Measurements from ENCODE around the gene MAP7D2. TPM values are rescaled to one million over a fixed set of nuclear protein-coding genes. Genes with fewer than 3 reads are reported as not detected.

The MAP7D2 gene
- total and polyA plus RNA-seq, 2 of the 4 experiments (the other 2 are of a cell fraction) = 0.18 to 0.19 TPM

DNA sequence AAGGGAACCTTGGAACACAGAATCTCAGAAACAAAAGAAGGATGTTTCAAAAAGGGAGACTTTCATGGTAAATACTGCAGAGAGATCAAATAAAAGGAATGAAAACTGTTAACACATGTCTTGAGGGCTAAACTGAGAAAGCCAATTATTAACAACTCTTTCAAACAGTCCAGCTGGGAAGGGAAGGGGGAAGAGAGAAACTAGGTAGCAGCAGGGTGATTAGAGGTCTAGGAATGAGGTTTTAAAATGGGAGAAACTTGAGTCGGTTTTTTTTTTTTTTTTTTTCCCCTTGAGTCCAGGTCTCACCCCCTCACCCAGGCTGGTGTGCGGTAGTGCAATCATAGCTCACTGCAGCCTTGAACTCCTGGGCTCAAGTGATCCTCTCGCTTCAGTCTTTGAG lies 130.2 kb downstream of the MAP7D2 start:
- in situ Hi-C loops (cut with MboI; ENCODE audit: low sequenced_read_pairs) = loop anchor here (25.0 kb wide), 1 partner anchor 624 kb away; no protein-coding TSS in a partner anchor
- Histone ChIP-seq H4K91ac (ENCODE audit: insufficient read depth, low read depth, low read length) (no peak overlapping the region), H3K27me3 (ENCODE audit: control insufficient read depth, insufficient read depth, low read length) (no peaks in the 10 kb centered on the region), H3K36me3 (ENCODE audit: control insufficient read depth, insufficient read depth, low read length) (no peaks in the 10 kb centered on the region), H2AK5ac (ENCODE audit: low read depth, low read length) (no peak overlapping the region), H2AK9ac (replicated peaks; ENCODE audit: low read depth, low read length, poor library complexity) (no peak overlapping the region), H3K4me3 (ENCODE audit: insufficient read depth, low read depth, low read length) (no peak overlapping the region), H3K4ac (ENCODE audit: low read depth, low read length) (no peak overlapping the region), H3K56ac (ENCODE audit: extremely low read depth, insufficient read depth, low read length) (no peak overlapping the region), H3K9me1 (ENCODE audit: insufficient read depth, low read length) (0 out of 2 replicates have a peak, but pooled peaks cover 2% of the 10 kb centered on the region), H2BK15ac (ENCODE audit: low read depth, low read length) (no peak overlapping the region), H3K23ac (ENCODE audit: low read depth, low read length) (no peak overlapping the region), H3K79me1 (ENCODE audit: low read depth in 1 of 2, low read length in 2 of 2) (peaks cover 7 to 8% of the 10 kb centered on the region in 2 experiments; a peak in 2 of 4 replicates), H4K5ac (ENCODE audit: low read depth, low read length) (no peak overlapping the region), H3K4me2 (ENCODE audit: low read depth, low read length) (no peak overlapping the region), H3K9ac (ENCODE audit: low read depth, low read length) (no peak overlapping the region), H3K18ac (ENCODE audit: low read depth, low read length) (no peak overlapping the region), H3K14ac (replicated peaks; ENCODE audit: low read depth, low read length) (no peak overlapping the region), H2BK120ac (ENCODE audit: low read depth, low read length) (no peak overlapping the region), H3K4me1 (ENCODE audit: control insufficient read depth, insufficient read depth, low read length) (no peaks in the 10 kb centered on the region; the same call in 1 of the 2 replicates), H3K9me3 (ENCODE audit: control insufficient read depth, insufficient read depth, low read length) (no peaks in the 10 kb centered on the region), H2BK5ac (ENCODE audit: low read depth, low read length, poor library complexity, severe bottlenecking) (no peak overlapping the region), H4K20me1 (ENCODE audit: insufficient read depth, low read length) (no peaks in the 10 kb centered on the region), H4K8ac (ENCODE audit: low read depth in 2 of 2, low read length in 2 of 2) (no peak overlapping the region), H2AFZ (replicated peaks; ENCODE audit: low read length, poor library complexity) (no peak overlapping the region), H2BK20ac (ENCODE audit: low read depth, low read length) (no peak overlapping the region), H3K27ac (ENCODE audit: insufficient read depth, low read length) (no peak overlapping the region)
- BruUV-seq (replicated peaks) = no TSS peak
- dilution Hi-C loops (cut with HindIII; ENCODE audit: low sequenced_read_pairs, unreplicated experiment) = no loop called here
- ChIA-PET POLR2A (ENCODE audit: unreplicated experiment) (no interaction called here), CTCF (interaction anchor here (0.6 kb wide), 1 partner anchor 137 kb away, joined by 3 read pairs; no protein-coding TSS in a partner anchor)
- TF ChIP-seq RFX5 (IDR thresholded peaks at IDR 0.05; ENCODE audit: low read depth, low read length) = no peak
- TF ChIP-seq BHLHE40 (IDR thresholded peaks at IDR 0.05; ENCODE audit: low read depth, low read length) = no peak
- TF ChIP-seq MAZ (IDR thresholded peaks at IDR 0.05; ENCODE audit: borderline replicate concordance, low read depth, low read length) = no peak
- TF ChIP-seq NFE2L2 (IDR thresholded peaks at IDR 0.05; ENCODE audit: low read depth, low read length) = no peak
- DNase-seq (no peak), ATAC-seq (ENCODE audit: low read depth) (no peak)
- intact Hi-C loops (cut with micrococcal nuclease) = no loop called here
- no CpG with 5 or more reads among the region's 3 CpGs for WGBS, 2 experiments (ENCODE audit: extremely low coverage in 2 of 2, insufficient read length in 1 of 2)

Data from IMR-90 (cell line).